ENCODE data around the gene EFNA4. TPM values are rescaled to one million over a fixed set of nuclear protein-coding genes. Genes with fewer than 3 reads are reported as not detected.

Gene EFNA4
- total and polyA plus RNA-seq, 9 of the 15 experiments (the other 6 are each of a cell fraction or from before 2014, with no cell fraction given), result 0.68 to 7.4 (median 6.1) TPM

DNA sequence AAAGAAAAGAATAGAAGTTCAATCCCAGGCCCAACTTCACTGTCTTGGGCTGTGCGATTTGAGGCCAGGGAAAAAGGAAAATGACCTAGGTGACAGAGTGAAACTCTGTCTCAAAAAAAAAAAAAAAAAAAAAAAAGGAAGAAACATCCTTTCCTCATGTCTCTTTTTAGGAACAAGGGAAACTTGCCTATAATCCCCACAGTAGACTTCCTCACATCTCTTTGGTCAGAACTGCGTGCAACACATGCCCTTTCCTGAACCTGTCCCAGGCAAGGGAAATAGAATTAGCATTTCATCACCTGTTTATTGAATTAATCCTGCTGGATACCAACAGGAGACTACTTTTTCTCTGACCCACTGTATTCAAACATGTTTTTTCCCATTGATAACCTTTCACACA, 27.6 kb upstream of the EFNA4 start (continued):
- TF ChIP-seq, protein P1, sequence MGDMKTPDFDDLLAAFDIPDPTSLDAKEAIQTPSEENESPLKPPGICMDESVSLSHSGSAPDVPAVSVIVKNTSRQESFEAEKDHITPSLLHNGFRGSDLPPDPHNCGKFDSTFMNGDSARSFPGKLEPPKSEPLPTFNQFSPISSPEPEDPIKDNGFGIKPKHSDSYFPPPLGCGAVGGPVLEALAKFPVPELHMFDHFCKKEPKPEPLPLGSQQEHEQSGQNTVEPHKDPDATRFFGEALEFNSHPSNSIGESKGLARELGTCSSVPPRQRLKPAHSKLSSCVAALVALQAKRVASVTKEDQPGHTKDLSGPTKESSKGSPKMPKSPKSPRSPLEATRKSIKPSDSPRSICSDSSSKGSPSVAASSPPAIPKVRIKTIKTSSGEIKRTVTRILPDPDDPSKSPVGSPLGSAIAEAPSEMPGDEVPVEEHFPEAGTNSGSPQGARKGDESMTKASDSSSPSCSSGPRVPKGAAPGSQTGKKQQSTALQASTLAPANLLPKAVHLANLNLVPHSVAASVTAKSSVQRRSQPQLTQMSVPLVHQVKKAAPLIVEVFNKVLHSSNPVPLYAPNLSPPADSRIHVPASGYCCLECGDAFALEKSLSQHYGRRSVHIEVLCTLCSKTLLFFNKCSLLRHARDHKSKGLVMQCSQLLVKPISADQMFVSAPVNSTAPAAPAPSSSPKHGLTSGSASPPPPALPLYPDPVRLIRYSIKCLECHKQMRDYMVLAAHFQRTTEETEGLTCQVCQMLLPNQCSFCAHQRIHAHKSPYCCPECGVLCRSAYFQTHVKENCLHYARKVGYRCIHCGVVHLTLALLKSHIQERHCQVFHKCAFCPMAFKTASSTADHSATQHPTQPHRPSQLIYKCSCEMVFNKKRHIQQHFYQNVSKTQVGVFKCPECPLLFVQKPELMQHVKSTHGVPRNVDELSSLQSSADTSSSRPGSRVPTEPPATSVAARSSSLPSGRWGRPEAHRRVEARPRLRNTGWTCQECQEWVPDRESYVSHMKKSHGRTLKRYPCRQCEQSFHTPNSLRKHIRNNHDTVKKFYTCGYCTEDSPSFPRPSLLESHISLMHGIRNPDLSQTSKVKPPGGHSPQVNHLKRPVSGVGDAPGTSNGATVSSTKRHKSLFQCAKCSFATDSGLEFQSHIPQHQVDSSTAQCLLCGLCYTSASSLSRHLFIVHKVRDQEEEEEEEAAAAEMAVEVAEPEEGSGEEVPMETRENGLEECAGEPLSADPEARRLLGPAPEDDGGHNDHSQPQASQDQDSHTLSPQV (IDR thresholded peaks at IDR 0.05), result no peak
- TF ChIP-seq, protein P2, sequence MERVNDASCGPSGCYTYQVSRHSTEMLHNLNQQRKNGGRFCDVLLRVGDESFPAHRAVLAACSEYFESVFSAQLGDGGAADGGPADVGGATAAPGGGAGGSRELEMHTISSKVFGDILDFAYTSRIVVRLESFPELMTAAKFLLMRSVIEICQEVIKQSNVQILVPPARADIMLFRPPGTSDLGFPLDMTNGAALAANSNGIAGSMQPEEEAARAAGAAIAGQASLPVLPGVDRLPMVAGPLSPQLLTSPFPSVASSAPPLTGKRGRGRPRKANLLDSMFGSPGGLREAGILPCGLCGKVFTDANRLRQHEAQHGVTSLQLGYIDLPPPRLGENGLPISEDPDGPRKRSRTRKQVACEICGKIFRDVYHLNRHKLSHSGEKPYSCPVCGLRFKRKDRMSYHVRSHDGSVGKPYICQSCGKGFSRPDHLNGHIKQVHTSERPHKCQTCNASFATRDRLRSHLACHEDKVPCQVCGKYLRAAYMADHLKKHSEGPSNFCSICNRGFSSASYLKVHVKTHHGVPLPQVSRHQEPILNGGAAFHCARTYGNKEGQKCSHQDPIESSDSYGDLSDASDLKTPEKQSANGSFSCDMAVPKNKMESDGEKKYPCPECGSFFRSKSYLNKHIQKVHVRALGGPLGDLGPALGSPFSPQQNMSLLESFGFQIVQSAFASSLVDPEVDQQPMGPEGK (CRISPR knock-in tag; IDR thresholded peaks at IDR 0.05; ENCODE audit: borderline replicate concordance), result no peak
- TF ChIP-seq ZNF778 (CRISPR knock-in tag; IDR thresholded peaks at IDR 0.05) (no peak), PHF8 (IDR thresholded peaks at IDR 0.05; ENCODE audit: borderline replicate concordance, low read length) (no peak), U2AF1 (optimal IDR thresholded peaks at IDR 0.05; ENCODE audit: low read depth, low read length) (no peak), RHOXF2B (CRISPR knock-in tag; conservative IDR thresholded peaks at IDR 0.05) (no peak), LEF1 (IDR thresholded peaks at IDR 0.05) (no peak), HDAC6 (IDR thresholded peaks at IDR 0.05; ENCODE audit: low read depth, low read length) (no peak), NRF1 (conservative IDR thresholded peaks at IDR 0.05 in 1 of 2, IDR thresholded peaks at IDR 0.05 in 1 of 2) (no peak)
- TF ChIP-seq, protein P3, sequence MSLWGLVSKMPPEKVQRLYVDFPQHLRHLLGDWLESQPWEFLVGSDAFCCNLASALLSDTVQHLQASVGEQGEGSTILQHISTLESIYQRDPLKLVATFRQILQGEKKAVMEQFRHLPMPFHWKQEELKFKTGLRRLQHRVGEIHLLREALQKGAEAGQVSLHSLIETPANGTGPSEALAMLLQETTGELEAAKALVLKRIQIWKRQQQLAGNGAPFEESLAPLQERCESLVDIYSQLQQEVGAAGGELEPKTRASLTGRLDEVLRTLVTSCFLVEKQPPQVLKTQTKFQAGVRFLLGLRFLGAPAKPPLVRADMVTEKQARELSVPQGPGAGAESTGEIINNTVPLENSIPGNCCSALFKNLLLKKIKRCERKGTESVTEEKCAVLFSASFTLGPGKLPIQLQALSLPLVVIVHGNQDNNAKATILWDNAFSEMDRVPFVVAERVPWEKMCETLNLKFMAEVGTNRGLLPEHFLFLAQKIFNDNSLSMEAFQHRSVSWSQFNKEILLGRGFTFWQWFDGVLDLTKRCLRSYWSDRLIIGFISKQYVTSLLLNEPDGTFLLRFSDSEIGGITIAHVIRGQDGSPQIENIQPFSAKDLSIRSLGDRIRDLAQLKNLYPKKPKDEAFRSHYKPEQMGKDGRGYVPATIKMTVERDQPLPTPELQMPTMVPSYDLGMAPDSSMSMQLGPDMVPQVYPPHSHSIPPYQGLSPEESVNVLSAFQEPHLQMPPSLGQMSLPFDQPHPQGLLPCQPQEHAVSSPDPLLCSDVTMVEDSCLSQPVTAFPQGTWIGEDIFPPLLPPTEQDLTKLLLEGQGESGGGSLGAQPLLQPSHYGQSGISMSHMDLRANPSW (CRISPR knock-in tag; IDR thresholded peaks at IDR 0.05), result no peak

Measured in K562 (cell line).